ENCODE data around the gene ZNF280A. TPM values are rescaled to one million over a fixed set of nuclear protein-coding genes. Genes with fewer than 3 reads are reported as not detected.

Gene ZNF280A
- total and polyA plus RNA-seq, 9 of the 15 experiments (the other 6 are each of a cell fraction or from before 2014, with no cell fraction given), result 19.0 to 40.8 (median 28.6) TPM

GRCh38 chr22:22552630-22553029 is 32.6 kb upstream of the ZNF280A start:
- no TSS peak for BruUV-seq (replicated peaks)

More at GRCh38 chr22:22552630-22553029, 32.6 kb upstream of the ZNF280A start:
- H3K4me1 ChIP-seq (replicated peaks in 1 of 2; ENCODE audit: control insufficient read depth in 2 of 2, insufficient read depth in 2 of 2, low read length in 2 of 2), result peaks cover 52 to 63% of the 10 kb centered on the region in 2 experiments
- ATAC-seq, result peak; percentile 21
- intact Hi-C loops (cut with micrococcal nuclease), result loop anchor here (1.0 to 10.0 kb wide), 4 partner anchors 88 to 918 kb away; partner anchors contain the start of genes CCDC116, MAPK1 and YDJC
- H3K9ac ChIP-seq (ENCODE audit: insufficient read depth in 1 of 2, low read depth in 2 of 2, low read length in 2 of 2), result peak overlapping the region in 1 of 2 experiments; percentile 81; a peak in 2 of 4 replicates
- no peak overlapping the region for H2AFZ ChIP-seq (ENCODE audit: low read depth, low read length)
- H3K27me3 ChIP-seq (ENCODE audit: control insufficient read depth in 2 of 2, insufficient read depth in 2 of 2, low read length in 2 of 2), result no peaks in the 10 kb centered on the region
- H3K79me2 ChIP-seq (ENCODE audit: control insufficient read depth, insufficient read depth, low read length), result peaks cover 87% of the 10 kb centered on the region
- ChIA-PET POLR2A (interaction anchor here (0.7 to 15.3 kb wide), 13 partner anchors 13 to 352 kb away, joined by 3 to 708 read pairs (median 4); partner anchors contain the start of genes ZNF280A and ZNF280B), CTCF (ENCODE audit: low intra/inter-chr PET ratio) (interaction anchor here (0.6 to 2.7 kb wide), 10 partner anchors 9 to 219 kb away, joined by 3 to 25 read pairs (median 3); no protein-coding TSS in a partner anchor)
- no peaks in the 10 kb centered on the region for H3K9me3 ChIP-seq (replicated peaks; ENCODE audit: control insufficient read depth, insufficient read depth, low read depth, low read length)
- DNase-seq (ENCODE audit: extremely low read depth in 1 of 4, low spot score in 3 of 4), result peak; percentile 84 to 87 (median 86)
- no peak for TF ChIP-seq ATF3 (IDR thresholded peaks at IDR 0.05)
- peak; percentile 22; the same call in 1 of the 2 replicates for TF ChIP-seq ATF3 (CRISPR knock-in tag; conservative IDR thresholded peaks at IDR 0.05)
- TF ChIP-seq SP1 (CRISPR knock-in tag; IDR thresholded peaks at IDR 0.05), result no peak
- no peak for TF ChIP-seq HNRNPLL (IDR thresholded peaks at IDR 0.05; ENCODE audit: low read depth, low read length, poor library complexity, severe bottlenecking)
- TF ChIP-seq E2F1 (CRISPR knock-in tag; IDR thresholded peaks at IDR 0.05), result peak; percentile 54; the same call in 1 of the 2 replicates
- no peak for TF ChIP-seq FOXJ3 (CRISPR knock-in tag; IDR thresholded peaks at IDR 0.05)
- TF ChIP-seq, protein P1, sequence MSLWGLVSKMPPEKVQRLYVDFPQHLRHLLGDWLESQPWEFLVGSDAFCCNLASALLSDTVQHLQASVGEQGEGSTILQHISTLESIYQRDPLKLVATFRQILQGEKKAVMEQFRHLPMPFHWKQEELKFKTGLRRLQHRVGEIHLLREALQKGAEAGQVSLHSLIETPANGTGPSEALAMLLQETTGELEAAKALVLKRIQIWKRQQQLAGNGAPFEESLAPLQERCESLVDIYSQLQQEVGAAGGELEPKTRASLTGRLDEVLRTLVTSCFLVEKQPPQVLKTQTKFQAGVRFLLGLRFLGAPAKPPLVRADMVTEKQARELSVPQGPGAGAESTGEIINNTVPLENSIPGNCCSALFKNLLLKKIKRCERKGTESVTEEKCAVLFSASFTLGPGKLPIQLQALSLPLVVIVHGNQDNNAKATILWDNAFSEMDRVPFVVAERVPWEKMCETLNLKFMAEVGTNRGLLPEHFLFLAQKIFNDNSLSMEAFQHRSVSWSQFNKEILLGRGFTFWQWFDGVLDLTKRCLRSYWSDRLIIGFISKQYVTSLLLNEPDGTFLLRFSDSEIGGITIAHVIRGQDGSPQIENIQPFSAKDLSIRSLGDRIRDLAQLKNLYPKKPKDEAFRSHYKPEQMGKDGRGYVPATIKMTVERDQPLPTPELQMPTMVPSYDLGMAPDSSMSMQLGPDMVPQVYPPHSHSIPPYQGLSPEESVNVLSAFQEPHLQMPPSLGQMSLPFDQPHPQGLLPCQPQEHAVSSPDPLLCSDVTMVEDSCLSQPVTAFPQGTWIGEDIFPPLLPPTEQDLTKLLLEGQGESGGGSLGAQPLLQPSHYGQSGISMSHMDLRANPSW (CRISPR knock-in tag; IDR thresholded peaks at IDR 0.05), result peak; percentile 98
- TF ChIP-seq HMGXB4 (CRISPR knock-in tag; IDR thresholded peaks at IDR 0.05), result peak; percentile 41; the same call in 1 of the 2 replicates
- peaks cover 87% of the 10 kb centered on the region for H4K20me1 ChIP-seq (replicated peaks; ENCODE audit: control insufficient read depth, insufficient read depth, low read length)
- H3K4me3 ChIP-seq, result no peak overlapping the region
- in situ Hi-C loops (cut with MboI), result no loop called here
- FAIRE-seq, result no peak
- H3K4me2 ChIP-seq (ENCODE audit: insufficient read depth, low read length), result peak overlapping the region; percentile 8; the same call in 1 of the 2 replicates
- H3K27ac ChIP-seq (ENCODE audit: extremely low read depth, low read depth, low read length), result peak overlapping the region; percentile 2; the same call in 2 of the 3 replicates
- WGBS (ENCODE audit: insufficient coverage, low coverage, missing lambda C conversion rate), result 84% methylated on average over 4 of the region's 4 CpGs
- H3K9me1 ChIP-seq (ENCODE audit: control insufficient read depth, insufficient read depth, low read length), result peaks cover 70% of the 10 kb centered on the region
- H3K36me3 ChIP-seq (ENCODE audit: control insufficient read depth, insufficient read depth, low read length), result peaks cover 97% of the 10 kb centered on the region

All from K562 (cell line).